ENCODE measurements around the gene BCAN.
A peak's percentile ranks its signal among the peaks of the same experiment; 100 is the strongest.

Gene BCAN

DNA sequence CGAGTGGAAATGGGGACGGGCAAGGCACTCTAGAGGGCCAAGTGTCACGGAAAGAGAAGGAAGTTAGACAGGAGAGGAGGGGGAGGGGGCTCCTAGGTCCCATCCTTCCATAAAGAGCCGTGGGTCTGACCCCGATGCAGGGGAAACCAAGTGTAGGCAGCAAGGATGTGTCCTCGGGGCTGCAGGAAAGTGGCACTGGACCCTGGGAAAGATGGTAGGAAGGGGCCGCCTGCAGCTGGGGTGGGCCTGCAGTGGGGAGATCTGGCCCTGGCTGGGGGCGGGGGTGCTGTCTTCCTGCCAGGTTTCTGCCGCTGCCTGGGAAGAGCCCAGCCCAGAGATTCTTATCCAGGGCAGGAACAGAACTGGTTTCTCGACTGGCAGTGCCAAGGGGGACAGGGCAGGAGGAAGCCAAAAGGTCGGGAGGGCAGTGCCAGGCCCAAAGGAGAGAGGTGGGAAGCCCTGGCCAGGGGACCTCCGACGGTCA lies 50.6 kb downstream of the BCAN start:
- H3K27me3 Mint-ChIP-seq: peaks cover 85% of the 10 kb centered on the region
- peaks cover 36% of the 10 kb centered on the region for H3K4me1 Mint-ChIP-seq (ENCODE audit: low read depth)
- no peak overlapping the region for H3K27ac Mint-ChIP-seq
- peak overlapping the region; percentile 1 for H3K4me3 Mint-ChIP-seq
- H3K36me3 Mint-ChIP-seq (ENCODE audit: low read depth): no peaks in the 10 kb centered on the region
- intact Hi-C loops (cut with micrococcal nuclease): no loop called here
- no peaks in the 10 kb centered on the region for H3K9me3 Mint-ChIP-seq

DNA sequence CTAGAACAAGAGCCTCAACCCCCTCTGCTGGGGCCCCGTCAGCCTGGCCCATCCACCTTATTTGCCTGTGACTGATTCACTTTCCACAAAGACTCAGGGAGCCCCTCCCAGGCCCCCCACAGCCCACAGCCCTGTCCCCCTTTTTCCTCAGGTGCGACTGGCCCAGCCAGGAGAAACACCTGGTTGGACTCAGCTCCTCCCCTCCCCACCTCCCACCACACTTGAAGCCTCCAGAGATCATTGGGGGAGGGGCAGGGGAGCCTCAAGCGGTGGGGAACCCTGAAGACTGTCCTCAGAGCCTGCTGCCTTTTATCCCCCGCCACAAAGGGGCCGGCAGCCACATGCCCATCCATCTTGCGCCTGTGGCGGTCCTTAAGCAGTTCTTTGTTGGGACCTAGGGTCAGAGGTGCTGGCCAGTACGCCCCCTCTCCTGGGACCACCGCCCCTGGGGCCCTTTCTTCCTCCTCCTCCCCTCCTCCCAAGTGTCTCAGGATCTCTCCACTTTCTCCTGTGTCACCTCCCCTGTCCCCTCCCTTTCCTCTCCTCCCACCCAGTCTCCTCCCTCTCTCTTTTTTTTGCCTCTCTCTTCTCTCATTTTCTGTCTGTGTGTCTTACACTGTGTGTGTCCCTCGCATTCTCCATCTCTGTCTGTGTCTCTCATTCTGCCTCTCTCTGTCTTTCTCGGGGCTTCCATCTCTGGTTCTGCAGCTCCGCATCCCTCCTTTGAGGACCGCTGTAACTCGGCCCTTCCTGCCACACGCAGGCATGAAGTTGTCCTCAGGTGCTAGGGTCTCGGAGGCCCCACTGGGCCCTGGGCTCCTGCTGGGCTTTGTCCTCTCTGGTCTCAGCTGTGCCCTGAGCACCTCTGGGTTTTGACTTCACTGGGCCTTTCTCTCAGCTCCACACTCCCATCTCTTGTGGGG lies 51.3 kb downstream of the BCAN start:
- Mint-ChIP-seq H3K27ac (no peak overlapping the region), H3K4me3 (no peak overlapping the region), H3K36me3 (ENCODE audit: low read depth) (no peaks in the 10 kb centered on the region), H3K27me3 (peaks cover 84% of the 10 kb centered on the region), H3K9me3 (no peaks in the 10 kb centered on the region), H3K4me1 (ENCODE audit: low read depth) (peaks cover 36% of the 10 kb centered on the region)
- intact Hi-C loops (cut with micrococcal nuclease): no loop called here

DNA sequence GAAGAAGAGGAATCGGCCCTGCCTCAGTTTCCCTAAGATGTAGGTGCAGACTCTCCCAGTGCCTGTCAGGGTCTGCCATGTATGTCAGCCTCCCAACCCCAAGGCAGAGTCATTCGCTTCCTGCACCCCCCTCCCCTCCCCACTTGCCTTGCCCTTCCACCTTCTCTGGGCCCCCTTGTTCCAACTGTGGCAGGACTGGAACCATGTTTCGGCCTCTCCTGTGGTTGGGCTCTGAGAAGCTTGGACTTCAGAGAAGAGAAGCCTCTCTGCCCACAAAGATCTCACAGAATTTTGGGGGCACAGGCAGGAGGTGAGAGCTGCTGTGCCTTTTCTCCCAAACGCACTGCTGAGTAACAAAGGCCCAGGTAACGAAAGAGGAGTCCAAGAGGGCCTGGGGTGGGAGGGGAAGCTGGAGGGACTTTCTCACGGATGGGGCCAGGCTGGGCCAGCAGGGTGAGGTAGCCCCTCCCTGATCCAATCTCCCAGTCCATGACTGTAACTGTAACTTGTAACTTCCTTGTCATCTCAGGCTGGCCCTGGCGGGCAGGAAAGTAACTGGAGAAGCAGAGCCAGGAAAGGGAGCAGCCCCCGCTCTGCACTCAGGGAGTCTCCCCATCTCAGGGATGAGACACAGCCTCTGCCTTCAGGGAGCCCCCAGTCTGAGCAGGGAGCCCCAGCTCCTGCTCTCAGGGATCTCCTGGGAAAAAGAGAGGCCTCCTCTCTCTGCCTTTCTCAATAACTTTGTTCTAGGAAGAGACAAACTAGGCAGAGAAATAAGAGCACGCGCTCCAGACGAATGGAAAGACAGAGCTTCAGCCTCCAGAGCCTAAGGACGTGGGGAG lies 52.2 kb downstream of the BCAN start:
- Mint-ChIP-seq H3K27ac (no peak overlapping the region), H3K4me3 (no peak overlapping the region), H3K4me1 (ENCODE audit: low read depth) (peaks cover 39% of the 10 kb centered on the region), H3K9me3 (no peaks in the 10 kb centered on the region), H3K36me3 (ENCODE audit: low read depth) (no peaks in the 10 kb centered on the region), H3K27me3 (peaks cover 82% of the 10 kb centered on the region)
- intact Hi-C loops (cut with micrococcal nuclease): no loop called here

DNA sequence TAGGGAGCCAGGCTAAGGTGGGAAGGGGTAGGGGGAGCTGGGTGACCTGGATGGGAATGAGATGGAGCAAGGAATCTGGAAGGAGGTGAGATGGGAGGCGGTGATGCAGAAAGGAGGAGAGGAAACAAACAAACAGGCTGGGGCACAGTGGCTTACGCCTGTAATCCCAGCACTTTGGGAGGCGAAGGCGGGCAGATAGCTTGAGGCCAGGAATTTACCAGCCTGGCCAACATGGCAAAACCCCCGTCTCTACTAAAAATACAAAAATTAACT lies 52.7 kb downstream of the BCAN start:
- H3K27ac Mint-ChIP-seq: no peak overlapping the region
- no peaks in the 10 kb centered on the region for H3K36me3 Mint-ChIP-seq (ENCODE audit: low read depth)
- H3K4me1 Mint-ChIP-seq (ENCODE audit: low read depth): peaks cover 37% of the 10 kb centered on the region
- peaks cover 80% of the 10 kb centered on the region for H3K27me3 Mint-ChIP-seq
- H3K9me3 Mint-ChIP-seq: no peaks in the 10 kb centered on the region
- intact Hi-C loops (cut with micrococcal nuclease): no loop called here
- H3K4me3 Mint-ChIP-seq: no peak overlapping the region

DNA sequence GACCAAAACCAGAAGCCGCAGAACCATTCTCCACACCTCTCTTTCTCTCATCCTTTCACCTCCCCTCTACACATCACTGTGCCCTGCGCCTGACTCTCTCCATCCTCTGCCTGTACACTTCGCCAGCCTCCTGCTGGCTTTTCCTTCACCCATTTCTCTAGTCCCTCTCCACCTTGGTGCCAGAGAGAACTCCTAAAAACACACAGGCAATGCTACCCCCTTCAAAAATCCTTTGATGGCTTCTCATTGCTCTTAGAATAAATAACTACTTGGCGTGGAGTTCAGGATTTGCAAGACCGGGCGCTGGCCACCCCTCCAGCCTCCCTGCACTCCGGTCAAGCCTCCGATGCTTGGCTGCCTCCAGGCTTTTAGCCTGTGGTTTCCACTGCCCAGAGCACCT lies 54.8 kb downstream of the BCAN start:
- peaks cover 70% of the 10 kb centered on the region for H3K27me3 Mint-ChIP-seq
- H3K36me3 Mint-ChIP-seq (ENCODE audit: low read depth): no peaks in the 10 kb centered on the region
- intact Hi-C loops (cut with micrococcal nuclease): no loop called here
- H3K4me3 Mint-ChIP-seq: no peak overlapping the region
- H3K4me1 Mint-ChIP-seq (ENCODE audit: low read depth): peaks cover 24% of the 10 kb centered on the region
- no peaks in the 10 kb centered on the region for H3K9me3 Mint-ChIP-seq
- H3K27ac Mint-ChIP-seq: no peak overlapping the region

DNA sequence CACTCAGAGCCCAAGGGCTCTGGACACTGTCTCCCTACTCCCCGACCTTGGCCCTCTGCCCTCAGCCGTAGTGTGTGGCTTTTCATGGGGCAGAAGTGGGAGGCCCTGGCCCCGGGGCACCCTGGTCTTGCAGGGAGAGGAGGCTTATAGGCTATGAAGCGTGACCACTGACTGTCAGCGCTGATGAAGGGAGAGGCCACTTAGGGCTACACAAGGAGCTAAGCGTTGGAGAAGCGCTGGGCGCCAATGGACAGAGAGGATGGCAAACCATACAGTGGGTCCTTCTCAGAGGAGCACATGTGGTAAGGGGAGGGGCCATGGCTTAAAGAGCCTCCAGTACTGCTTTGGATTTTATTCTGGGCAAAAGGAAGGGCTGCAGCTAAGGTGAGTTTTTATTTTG lies 55.6 kb downstream of the BCAN start:
- H3K36me3 Mint-ChIP-seq (ENCODE audit: low read depth): no peaks in the 10 kb centered on the region
- H3K9me3 Mint-ChIP-seq: no peaks in the 10 kb centered on the region
- peaks cover 69% of the 10 kb centered on the region for H3K27me3 Mint-ChIP-seq
- H3K27ac Mint-ChIP-seq: no peak overlapping the region
- peaks cover 16% of the 10 kb centered on the region for H3K4me1 Mint-ChIP-seq (ENCODE audit: low read depth)
- no peak overlapping the region for H3K4me3 Mint-ChIP-seq
- intact Hi-C loops (cut with micrococcal nuclease): no loop called here

DNA sequence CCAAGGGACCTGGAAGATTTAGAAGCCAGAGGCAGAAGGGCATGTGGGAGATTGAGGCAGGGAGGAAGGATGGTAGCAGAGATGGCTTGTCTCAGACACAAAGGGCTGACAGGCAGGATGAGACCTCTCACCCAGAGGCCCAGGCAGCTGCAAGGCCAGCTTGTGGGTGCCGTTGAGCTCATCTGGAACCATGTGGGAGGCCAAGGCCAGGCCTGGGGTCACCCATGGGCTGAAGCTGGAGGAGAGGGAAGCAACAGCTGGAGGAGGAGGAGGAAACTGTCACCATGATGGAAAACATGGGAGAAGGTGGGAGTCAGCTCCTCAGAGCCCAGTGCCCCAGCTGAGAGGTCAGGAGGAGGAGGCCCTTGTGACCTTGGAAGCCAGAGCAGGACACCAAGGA lies 57.1 kb downstream of the BCAN start:
- H3K27ac Mint-ChIP-seq: no peak overlapping the region
- no peaks in the 10 kb centered on the region for H3K9me3 Mint-ChIP-seq
- intact Hi-C loops (cut with micrococcal nuclease): no loop called here
- no peak overlapping the region for H3K4me3 Mint-ChIP-seq
- H3K27me3 Mint-ChIP-seq: peaks cover 69% of the 10 kb centered on the region
- no peaks in the 10 kb centered on the region for H3K36me3 Mint-ChIP-seq (ENCODE audit: low read depth)
- peaks cover 5% of the 10 kb centered on the region for H3K4me1 Mint-ChIP-seq (ENCODE audit: low read depth)

DNA sequence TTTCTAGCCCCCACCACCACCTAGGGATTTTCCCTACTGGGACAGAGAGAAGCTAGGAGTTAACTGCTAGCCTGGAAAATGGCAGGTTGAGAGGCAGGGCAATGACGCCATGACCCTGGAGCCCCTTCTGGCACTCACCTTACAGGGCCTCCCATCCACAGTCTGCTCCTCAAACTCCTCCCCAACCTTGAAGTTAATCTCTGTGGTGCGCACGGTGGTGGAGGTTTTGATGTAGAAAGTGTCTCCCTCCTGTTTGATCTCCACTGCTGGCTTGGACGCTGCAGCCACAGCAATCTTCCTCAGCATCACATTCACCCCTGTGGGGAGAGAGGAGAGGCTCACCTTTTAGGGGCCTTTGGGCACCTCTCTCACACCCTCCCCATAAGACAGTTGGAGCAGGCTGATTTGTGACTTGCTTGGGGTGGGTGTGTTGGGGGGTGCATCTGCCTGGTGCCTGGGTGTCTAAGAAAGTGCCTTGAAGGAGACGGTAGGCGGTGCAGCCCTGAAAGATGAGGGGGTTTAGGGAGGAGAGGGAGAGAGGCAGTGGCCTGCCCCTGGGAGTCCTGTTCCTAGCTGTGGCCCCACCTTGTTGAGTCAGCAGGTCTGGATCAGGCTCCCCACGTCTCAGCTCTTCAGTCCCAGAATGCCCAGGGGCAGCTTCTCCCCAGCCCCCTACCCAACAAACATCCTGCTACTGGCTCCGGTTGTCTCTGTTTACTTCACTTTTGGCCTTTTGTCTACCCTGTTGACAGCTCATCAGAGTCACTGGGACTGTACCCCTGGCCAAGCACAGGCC lies 59.0 kb downstream of the BCAN start:
- Mint-ChIP-seq H3K4me1 (ENCODE audit: low read depth) (peaks cover 21% of the 10 kb centered on the region), H3K27ac (no peak overlapping the region), H3K36me3 (ENCODE audit: low read depth) (no peaks in the 10 kb centered on the region), H3K4me3 (no peak overlapping the region), H3K9me3 (no peaks in the 10 kb centered on the region), H3K27me3 (peaks cover 79% of the 10 kb centered on the region)
- intact Hi-C loops (cut with micrococcal nuclease): no loop called here

DNA sequence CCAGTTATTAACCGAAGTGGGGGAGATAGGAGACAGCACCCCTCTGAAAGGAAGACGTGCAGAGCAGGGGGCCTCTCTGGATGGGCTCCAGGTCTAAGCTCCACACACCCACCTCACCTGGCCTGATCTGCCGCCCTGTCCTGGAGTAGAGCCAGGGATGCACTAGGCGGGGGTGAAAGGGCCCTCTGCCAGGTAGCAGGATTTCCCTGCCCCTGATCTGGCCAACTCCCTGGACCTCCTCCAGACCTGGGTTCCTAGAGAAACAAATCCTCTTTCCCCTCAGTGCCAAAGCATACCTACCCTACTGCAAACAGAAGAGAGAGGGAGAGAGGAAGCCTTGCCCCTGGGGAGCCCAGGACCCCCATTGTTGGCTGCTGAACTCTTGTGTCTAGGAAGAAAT lies 61.4 kb downstream of the BCAN start:
- H3K4me3 Mint-ChIP-seq: no peak overlapping the region
- peaks cover 44% of the 10 kb centered on the region for H3K4me1 Mint-ChIP-seq (ENCODE audit: low read depth)
- H3K36me3 Mint-ChIP-seq (ENCODE audit: low read depth): no peaks in the 10 kb centered on the region
- intact Hi-C loops (cut with micrococcal nuclease): no loop called here
- H3K9me3 Mint-ChIP-seq: no peaks in the 10 kb centered on the region
- H3K27me3 Mint-ChIP-seq: peaks cover 87% of the 10 kb centered on the region
- H3K27ac Mint-ChIP-seq: no peak overlapping the region

DNA sequence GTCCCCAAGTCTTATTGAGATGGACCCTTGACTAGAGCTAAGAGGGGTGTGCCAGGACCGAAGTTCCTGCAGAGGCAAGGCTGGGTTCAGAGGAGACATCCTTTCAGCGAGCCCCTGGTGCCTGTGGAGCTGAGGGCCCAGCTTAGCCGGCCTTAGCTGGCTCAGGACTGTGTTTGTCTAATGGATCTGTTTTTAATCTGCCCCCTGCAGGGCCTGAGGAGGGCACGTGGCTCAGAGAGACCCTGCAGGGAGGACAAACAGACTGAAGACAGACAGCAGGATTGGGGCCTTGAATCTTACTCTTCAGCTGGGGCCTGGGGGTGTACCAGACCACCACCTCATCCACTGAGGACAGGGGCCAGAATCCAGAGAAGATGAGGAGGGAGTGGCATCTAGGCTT lies 61.8 kb downstream of the BCAN start:
- intact Hi-C loops (cut with micrococcal nuclease): no loop called here
- H3K27ac Mint-ChIP-seq: no peak overlapping the region
- no peaks in the 10 kb centered on the region for H3K9me3 Mint-ChIP-seq
- H3K36me3 Mint-ChIP-seq (ENCODE audit: low read depth): no peaks in the 10 kb centered on the region
- peaks cover 46% of the 10 kb centered on the region for H3K4me1 Mint-ChIP-seq (ENCODE audit: low read depth)
- no peak overlapping the region for H3K4me3 Mint-ChIP-seq
- peaks cover 87% of the 10 kb centered on the region for H3K27me3 Mint-ChIP-seq

DNA sequence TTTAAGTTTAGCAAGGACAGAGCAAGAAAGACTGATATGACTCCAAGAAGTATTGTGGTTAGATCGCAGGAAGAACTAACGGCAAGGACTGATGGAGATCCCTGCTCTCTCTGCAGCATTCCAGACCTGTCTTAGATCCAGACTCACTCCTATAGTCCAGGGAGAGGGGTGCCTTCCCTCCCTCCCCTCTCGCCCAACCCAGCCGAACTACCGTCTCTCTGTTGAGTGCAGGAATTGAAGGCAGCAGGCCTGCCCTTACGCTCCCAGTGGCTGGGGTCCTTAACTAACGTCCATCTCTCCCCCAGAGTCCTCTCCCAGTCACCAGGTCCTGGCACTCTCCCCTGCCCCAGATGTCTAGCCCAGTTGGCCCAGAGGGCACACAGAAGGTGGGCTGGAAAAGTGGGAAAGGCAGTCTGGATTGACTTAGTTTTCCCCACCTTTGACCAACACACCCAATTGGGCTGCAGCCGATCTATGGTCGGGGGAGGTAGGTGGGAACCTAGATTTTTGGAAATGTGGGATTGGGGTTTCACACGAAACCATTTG lies 62.3 kb downstream of the BCAN start:
- no peaks in the 10 kb centered on the region for H3K9me3 Mint-ChIP-seq
- peaks cover 44% of the 10 kb centered on the region for H3K4me1 Mint-ChIP-seq (ENCODE audit: low read depth)
- intact Hi-C loops (cut with micrococcal nuclease): no loop called here
- no peak overlapping the region for H3K4me3 Mint-ChIP-seq
- peaks cover 87% of the 10 kb centered on the region for H3K27me3 Mint-ChIP-seq
- H3K36me3 Mint-ChIP-seq (ENCODE audit: low read depth): no peaks in the 10 kb centered on the region
- no peak overlapping the region for H3K27ac Mint-ChIP-seq

DNA sequence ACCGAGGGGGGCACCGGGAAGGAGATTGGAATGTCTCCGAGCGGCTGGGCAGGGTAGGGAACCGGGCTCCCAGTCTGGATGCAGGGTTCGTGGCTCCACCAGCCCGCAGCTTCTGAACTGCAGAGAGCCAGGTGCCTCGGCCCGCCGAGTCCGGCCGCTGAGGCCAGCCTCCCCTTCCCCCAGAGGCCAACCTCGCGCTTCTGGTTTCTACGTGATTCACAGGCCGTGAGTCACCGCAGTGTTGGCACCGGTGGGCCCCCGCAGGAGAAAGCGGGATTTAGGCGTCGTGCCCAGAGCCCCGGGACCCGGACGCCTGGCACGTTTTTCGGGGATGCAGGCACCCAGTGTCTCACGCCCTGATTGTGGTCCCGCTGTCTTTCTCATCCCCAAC lies 63.0 kb downstream of the BCAN start:
- H3K4me3 Mint-ChIP-seq: peak overlapping the region; percentile 28

DNA sequence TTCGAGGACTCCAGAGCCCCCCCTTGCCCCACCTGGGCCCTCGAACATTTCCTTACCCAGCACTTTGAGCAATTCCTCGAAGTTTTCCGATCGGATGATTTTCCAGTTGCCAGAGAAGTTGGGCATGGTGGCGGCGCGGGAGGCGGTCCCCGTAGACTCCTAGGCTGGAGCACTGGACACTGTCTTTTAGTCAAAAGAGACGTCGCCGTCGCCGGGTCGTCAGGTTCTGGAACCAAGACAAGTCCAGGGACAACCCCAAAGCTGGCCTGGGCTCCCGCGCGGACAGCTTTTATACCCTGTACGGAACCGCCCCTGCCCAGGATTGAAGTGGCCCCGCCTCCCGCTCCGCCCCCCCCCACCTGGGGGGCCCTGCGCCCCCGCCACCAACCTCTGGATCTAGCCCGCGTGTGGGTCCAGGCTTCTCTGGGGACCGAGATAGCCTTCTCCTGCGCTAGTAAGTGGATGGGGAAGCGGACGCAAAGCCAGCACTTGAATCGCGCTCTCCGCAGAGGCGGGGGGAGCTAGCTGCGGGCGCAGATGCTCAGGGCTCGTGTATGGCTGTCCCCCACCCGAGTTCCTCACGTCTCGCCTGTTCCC lies 63.5 kb downstream of the BCAN start, which contains the start of gene CRABP2:
TSS of gene CRABP2 (minus strand) at position 263 of the 597 bp plus-strand sequence. CDS start at position 126, 137 bp downstream.
- H3K9me3 Mint-ChIP-seq: no peaks in the 10 kb centered on the region
- no peaks in the 10 kb centered on the region for H3K36me3 Mint-ChIP-seq (ENCODE audit: low read depth)
- H3K4me3 Mint-ChIP-seq: peak within 1 kb of the TSS; percentile 69
- peaks cover 89% of the 10 kb centered on the region for H3K27me3 Mint-ChIP-seq
- peak within 1 kb of the TSS; percentile 50 for H3K27ac Mint-ChIP-seq
- intact Hi-C loops (cut with micrococcal nuclease): no loop called here
- peaks cover 55% of the 10 kb centered on the region for H3K4me1 Mint-ChIP-seq (ENCODE audit: low read depth)

More for the DNA sequence above, 63.0 kb downstream of the BCAN start:
- intact Hi-C loops (cut with micrococcal nuclease): no loop called here
- Mint-ChIP-seq H3K36me3 (ENCODE audit: low read depth) (no peaks in the 10 kb centered on the region), H3K4me1 (ENCODE audit: low read depth) (peaks cover 50% of the 10 kb centered on the region), H3K27me3 (peaks cover 87% of the 10 kb centered on the region), H3K9me3 (no peaks in the 10 kb centered on the region), H3K27ac (no peak overlapping the region)

Measured in dendritic cell treated with granulocyte-macrophage colony-stimulating factor and Interleukin-4, amounts not matched to agents 40 ng/mL and 50 ng/mL, for 4 days (primary cell).